ENCODE data around the gene FREY1. TPM values are rescaled to one million over a fixed set of nuclear protein-coding genes. Genes with fewer than 3 reads are reported as not detected.

FREY1 gene
- total and polyA plus RNA-seq, 2 donors (not counting 3 experiments of a cell fraction or from before 2014, with no cell fraction given): 0.84 to 1.1 TPM

- Histone ChIP-seq H3K4me3 (replicated peaks in 1 of 3; ENCODE audit: insufficient read depth in 1 of 3, low read depth in 1 of 3, low read length in 3 of 3) (no peak overlapping the region), H3K9me3 (replicated peaks; ENCODE audit: control insufficient read depth, insufficient read depth, low read length) (no peaks in the 10 kb centered on the region), H3K27ac (ENCODE audit: insufficient read depth, low read depth, low read length) (no peak overlapping the region), H3K4me1 (ENCODE audit: control insufficient read depth, extremely low read depth, insufficient read depth, low read length) (no peaks in the 10 kb centered on the region), H3K4me2 (ENCODE audit: insufficient read depth, low read length) (no peak overlapping the region), H4K20me1 (replicated peaks; ENCODE audit: control insufficient read depth, extremely low read depth, insufficient read depth, low read length) (no peaks in the 10 kb centered on the region), H2AFZ (ENCODE audit: low read depth, low read length) (no peak overlapping the region), H3K79me2 (ENCODE audit: control insufficient read depth, insufficient read depth, low read length) (no peaks in the 10 kb centered on the region), H3K27me3 (ENCODE audit: control insufficient read depth in 2 of 2, insufficient read depth in 2 of 2, low read length in 2 of 2) (no peaks in the 10 kb centered on the region), H3K9me1 (replicated peaks; ENCODE audit: control insufficient read depth, extremely low read depth, insufficient read depth, low read length) (no peaks in the 10 kb centered on the region), H3K9ac (replicated peaks; ENCODE audit: extremely low read depth, insufficient read depth, low read length) (no peak overlapping the region), H3K36me3 (ENCODE audit: control insufficient read depth in 2 of 2, extremely low read depth in 1 of 2, insufficient read depth in 2 of 2, low read length in 2 of 2) (peaks cover 8 to 32% of the 10 kb centered on the region in 2 experiments)
- intact Hi-C loops (cut with micrococcal nuclease) (no loop called here), dilution Hi-C loops (cut with MboI; ENCODE audit: extremely low pct_ligation_motif_present, low sequenced_read_pairs) (no loop called here)
- no TSS peak for BruUV-seq (replicated peaks)
- CTCF ChIA-PET: interaction anchor here (7.1 kb wide), 1 partner anchor 16 kb away, joined by 52 read pairs; no protein-coding TSS in a partner anchor
- TF ChIP-seq CTCF (IDR thresholded peaks at IDR 0.05; ENCODE audit: extremely low read depth in 1 of 2, insufficient read depth in 1 of 2, low read depth in 1 of 2, low read length in 2 of 2) (no peak), MAX (IDR thresholded peaks at IDR 0.05; ENCODE audit: insufficient read depth, insufficient read length) (no peak), FOS (IDR thresholded peaks at IDR 0.05; ENCODE audit: borderline replicate concordance, insufficient read depth, low read length) (no peak), MYC (IDR thresholded peaks at IDR 0.05; ENCODE audit: low read depth, low read length) (no peak), JUN (IDR thresholded peaks at IDR 0.05; ENCODE audit: borderline replicate concordance, insufficient read depth, insufficient read length, low read depth) (no peak), EZH2 (IDR thresholded peaks at IDR 0.05; ENCODE audit: borderline replicate concordance, low read depth, low read length, severe bottlenecking) (no peak), GATA2 (IDR thresholded peaks at IDR 0.05; ENCODE audit: insufficient read depth, insufficient read length, low read depth, low read length) (no peak), POLR2A (IDR thresholded peaks at IDR 0.05; ENCODE audit: low read depth, low read length) (no peak), POLR2AphosphoS5 (IDR thresholded peaks at IDR 0.05; ENCODE audit: insufficient read depth, low read depth, low read length) (no peak)
- FAIRE-seq (no peak), DNase-seq (ENCODE audit: low read depth, low spot score) (no peak)
- POLR2A ChIA-PET: no interaction called here
Observed at GRCh38 chr11:45948356-45948755, 41.3 kb upstream of the FREY1 start.
